Measurements from ENCODE around the gene EIF4B. TPM values are rescaled to one million over a fixed set of nuclear protein-coding genes. Genes with fewer than 3 reads are reported as not detected.
A peak's percentile ranks its signal among the peaks of the same experiment; 100 is the strongest.

The EIF4B gene
- total RNA-seq, 1 experiment from 2014 or later = 809 TPM

DNA sequence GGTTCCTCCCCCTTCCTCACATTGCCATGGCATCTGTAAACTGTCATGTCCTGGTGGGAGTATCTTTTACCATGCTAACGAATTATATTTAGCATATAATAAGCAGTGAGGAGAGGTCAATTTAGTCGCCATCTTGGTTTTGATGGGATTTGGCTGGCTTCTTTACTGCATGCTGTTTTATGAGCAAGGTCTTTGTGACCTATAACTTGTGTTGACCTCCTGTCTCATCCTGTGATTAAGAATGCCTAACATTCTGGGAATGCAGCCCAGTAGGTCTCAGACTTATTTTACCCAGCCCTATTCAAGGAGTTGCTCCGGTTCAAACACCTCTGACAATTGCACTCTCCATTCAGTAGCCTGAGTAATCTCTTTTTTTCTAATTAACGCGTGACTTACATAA lies 2.1 kb upstream of the EIF4B start:
- H2AFZ ChIP-seq (ENCODE audit: low read depth, low read length, poor library complexity, severe bottlenecking) = no peak overlapping the region
- TF ChIP-seq POLR2A (IDR thresholded peaks at IDR 0.05; ENCODE audit: borderline replicate concordance, extremely low read depth, insufficient read depth, insufficient read length) (no peak), REST (IDR thresholded peaks at IDR 0.05; ENCODE audit: low read depth) (no peak), TCF7L2 (IDR thresholded peaks at IDR 0.05; ENCODE audit: borderline replicate concordance, extremely low read depth, insufficient read depth, insufficient read length) (no peak), ZBTB33 (IDR thresholded peaks at IDR 0.05; ENCODE audit: extremely low read depth, insufficient replicate concordance, low read length) (no peak), CBX3 (IDR thresholded peaks at IDR 0.05; ENCODE audit: low read depth) (no peak), ZNF274 (IDR thresholded peaks at IDR 0.05; ENCODE audit: low read depth, low read length) (no peak), FOSL1 (IDR thresholded peaks at IDR 0.05; ENCODE audit: low read depth) (no peak), ZFX (IDR thresholded peaks at IDR 0.05) (no peak), ELF1 (IDR thresholded peaks at IDR 0.05; ENCODE audit: borderline replicate concordance, low read depth) (no peak), RAD21 (IDR thresholded peaks at IDR 0.05; ENCODE audit: low read depth) (no peak)
- TF ChIP-seq, protein P1, sequence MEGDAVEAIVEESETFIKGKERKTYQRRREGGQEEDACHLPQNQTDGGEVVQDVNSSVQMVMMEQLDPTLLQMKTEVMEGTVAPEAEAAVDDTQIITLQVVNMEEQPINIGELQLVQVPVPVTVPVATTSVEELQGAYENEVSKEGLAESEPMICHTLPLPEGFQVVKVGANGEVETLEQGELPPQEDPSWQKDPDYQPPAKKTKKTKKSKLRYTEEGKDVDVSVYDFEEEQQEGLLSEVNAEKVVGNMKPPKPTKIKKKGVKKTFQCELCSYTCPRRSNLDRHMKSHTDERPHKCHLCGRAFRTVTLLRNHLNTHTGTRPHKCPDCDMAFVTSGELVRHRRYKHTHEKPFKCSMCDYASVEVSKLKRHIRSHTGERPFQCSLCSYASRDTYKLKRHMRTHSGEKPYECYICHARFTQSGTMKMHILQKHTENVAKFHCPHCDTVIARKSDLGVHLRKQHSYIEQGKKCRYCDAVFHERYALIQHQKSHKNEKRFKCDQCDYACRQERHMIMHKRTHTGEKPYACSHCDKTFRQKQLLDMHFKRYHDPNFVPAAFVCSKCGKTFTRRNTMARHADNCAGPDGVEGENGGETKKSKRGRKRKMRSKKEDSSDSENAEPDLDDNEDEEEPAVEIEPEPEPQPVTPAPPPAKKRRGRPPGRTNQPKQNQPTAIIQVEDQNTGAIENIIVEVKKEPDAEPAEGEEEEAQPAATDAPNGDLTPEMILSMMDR (IDR thresholded peaks at IDR 0.05 in 2 of 3, conservative IDR thresholded peaks at IDR 0.05 in 1 of 3; ENCODE audit: borderline replicate concordance in 1 of 3, insufficient read depth in 1 of 3, low read depth in 2 of 3, low read length in 2 of 3) = no peak

More for the DNA sequence above, 2.1 kb upstream of the EIF4B start:
- Histone ChIP-seq H3K27me3 (ENCODE audit: insufficient read depth, low read length) (no peaks in the 10 kb centered on the region), H3K9me2 (ENCODE audit: insufficient read depth) (no peaks in the 10 kb centered on the region), H3K9me3 (ENCODE audit: control insufficient read depth in 1 of 2, insufficient read depth in 1 of 2, low read depth in 1 of 2, low read length in 2 of 2) (no peaks in the 10 kb centered on the region), H3K4me1 (ENCODE audit: control insufficient read depth in 1 of 2, insufficient read depth in 2 of 2, low read length in 2 of 2) (peaks cover 18 to 34% of the 10 kb centered on the region in 2 experiments), H3K79me2 (ENCODE audit: insufficient read depth, low read length) (peaks cover 39% of the 10 kb centered on the region), H3K9ac (ENCODE audit: low read length) (no peak overlapping the region), H3K36me3 (ENCODE audit: control insufficient read depth in 1 of 2, insufficient read depth in 2 of 2, low read length in 2 of 2) (peaks cover 2 to 18% of the 10 kb centered on the region in 2 experiments; a peak in 3 of 4 replicates), H3K4me3 (replicated peaks in 1 of 2; ENCODE audit: low read depth in 1 of 2, low read length in 2 of 2) (no peak overlapping the region), H3K4me2 (ENCODE audit: low read length) (peak overlapping the region; percentile 78), H3K27ac (ENCODE audit: low read depth, low read length) (no peak overlapping the region; the same call in 1 of the 2 replicates), H4K20me1 (ENCODE audit: insufficient read depth) (peaks cover 5% of the 10 kb centered on the region; the same call in 1 of the 2 replicates)
- CTCF ChIA-PET = no interaction called here
- POLR2A ChIA-PET = no interaction called here
- intact Hi-C loops (cut with micrococcal nuclease) = no loop called here
- RAD21 ChIA-PET (ENCODE audit: low non-redundant PET in 1 of 2, low total read pairs in 2 of 2, uncharacterized antibody in 2 of 2, unreplicated experiment in 2 of 2) = no interaction called here
- ATAC-seq (no peak), DNase-seq (ENCODE audit: low read depth, low spot score) (no peak)
- no TSS peak for BruUV-seq (replicated peaks)

Data from HCT116 (cell line).